MG63 (cell line): ENCODE results near the gene NEUROG3. TPM values are rescaled to one million over a fixed set of nuclear protein-coding genes. Genes with fewer than 3 reads are reported as not detected.

Experiments used
- DNase-seq: peaks from one replicate; pipeline ENCODE4 v3.0.0-alpha.2; 2020
- H3K27me3 ChIP-seq: fragments of 250-450 bp; sonication (Bioruptor Pico); 2 replicates; pipeline ENCODE4 v1.5.1; 2020; ENCODE audit warnings: mild to moderate bottlenecking, moderate library complexity
- H3K36me3 ChIP-seq: fragments of 250-450 bp; sonication (Bioruptor Pico); 2 replicates; pipeline ENCODE4 v1.5.1; 2020; ENCODE audit warnings: mild to moderate bottlenecking, moderate library complexity
- H3K4me3 ChIP-seq: fragments of 250-450 bp; sonication (Bioruptor Pico); 2 replicates; pipeline ENCODE4 v1.5.1; 2020; ENCODE audit warnings: mild to moderate bottlenecking, moderate library complexity
- H3K9me3 ChIP-seq: fragments of 250-450 bp; sonication (Bioruptor Pico); 2 replicates; pipeline ENCODE4 v1.5.1; 2020; ENCODE audit warnings: mild to moderate bottlenecking, moderate library complexity
- total RNA-seq: library from RNA; depleted of rRNA; stranded (reverse); fragments of >200 nt; shearing (Covaris generic); gene quantifications from 2 replicates; pipeline ENCODE4 v1.2.3, GENCODE V29; 2014; ENCODE audit warnings: low replicate concordance; rRNA removed

NEUROG3 gene, protein sequence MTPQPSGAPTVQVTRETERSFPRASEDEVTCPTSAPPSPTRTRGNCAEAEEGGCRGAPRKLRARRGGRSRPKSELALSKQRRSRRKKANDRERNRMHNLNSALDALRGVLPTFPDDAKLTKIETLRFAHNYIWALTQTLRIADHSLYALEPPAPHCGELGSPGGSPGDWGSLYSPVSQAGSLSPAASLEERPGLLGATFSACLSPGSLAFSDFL
- total RNA-seq: not detected in 2 replicates

DNA sequence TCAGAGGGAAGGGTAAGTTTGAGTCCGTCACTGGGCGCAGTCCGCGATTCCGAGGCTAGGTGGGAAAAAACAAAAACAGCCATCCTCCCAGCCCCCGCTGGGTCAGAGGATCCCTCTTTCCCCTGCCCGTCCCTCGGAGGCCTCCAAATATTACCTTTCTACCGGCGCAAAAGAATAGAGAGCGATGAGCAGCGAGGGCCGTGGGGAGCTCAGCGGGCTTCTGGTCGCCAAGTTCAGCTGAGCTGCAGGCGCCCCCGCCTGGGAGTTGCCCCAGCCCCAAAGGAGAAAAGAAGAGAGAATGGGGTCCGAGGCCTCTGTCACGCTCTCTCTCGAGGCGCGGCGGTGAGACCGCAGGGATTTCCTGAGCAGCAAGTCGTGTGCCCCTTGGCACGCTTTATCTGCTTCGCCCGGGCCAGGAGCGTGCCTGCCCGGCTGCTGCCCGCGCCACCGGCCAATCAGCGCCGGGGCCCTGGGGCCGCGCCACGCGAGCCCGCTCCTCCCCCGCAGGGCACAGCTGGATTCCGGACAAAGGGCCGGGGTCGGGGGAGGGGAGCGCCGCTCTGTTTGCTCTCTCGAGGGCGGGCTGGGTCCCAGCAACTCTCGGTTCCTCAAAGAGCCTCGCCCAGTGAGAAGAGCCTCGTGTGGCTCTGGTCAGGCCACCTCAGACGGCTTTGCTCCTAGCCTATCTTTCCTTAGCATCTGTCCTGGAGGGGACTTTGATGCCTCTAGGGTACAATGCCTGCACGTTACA lies at the start of gene NEUROG3:
Gene NEUROG3 (minus strand): TSS at position 367 of the 751 bp plus-strand sequence. CDS start 379 bp downstream, outside the sequence.
- Histone ChIP-seq H3K36me3 (no peaks in the 10 kb centered on the region), H3K27me3 (peaks cover 98% of the 10 kb centered on the region), H3K9me3 (no peaks in the 10 kb centered on the region), H3K4me3 (no peak within 1 kb of the TSS)
- no peak for DNase-seq

GRCh38 chr10:69620625-69621024 lies 47.4 kb upstream of the NEUROG3 start:
- no peaks in the 10 kb centered on the region for H3K36me3 ChIP-seq
- no peak overlapping the region for H3K4me3 ChIP-seq
- H3K27me3 ChIP-seq: peaks cover 3% of the 10 kb centered on the region; the same call in 1 of the 2 replicates
- DNase-seq: no peak
- H3K9me3 ChIP-seq: peaks cover 16% of the 10 kb centered on the region

- no peaks in the 10 kb centered on the region; the same call in 1 of the 2 replicates for H3K27me3 ChIP-seq
- H3K36me3 ChIP-seq: no peaks in the 10 kb centered on the region
- H3K4me3 ChIP-seq: no peak overlapping the region
- no peak for DNase-seq
- peaks cover 14% of the 10 kb centered on the region for H3K9me3 ChIP-seq
These were observed 46.4 kb upstream of the NEUROG3 start for GRCh38 chr10:69619626-69620025.

GRCh38 chr10:69618746-69619145 lies 45.5 kb upstream of the NEUROG3 start:
- Histone ChIP-seq H3K27me3 (no peaks in the 10 kb centered on the region; the same call in 1 of the 2 replicates), H3K4me3 (no peak overlapping the region), H3K36me3 (no peaks in the 10 kb centered on the region), H3K9me3 (peaks cover 5% of the 10 kb centered on the region)
- DNase-seq: no peak

- no peak for DNase-seq
- H3K27me3 ChIP-seq: no peaks in the 10 kb centered on the region
- no peaks in the 10 kb centered on the region for H3K36me3 ChIP-seq
- no peak overlapping the region for H3K4me3 ChIP-seq
- H3K9me3 ChIP-seq: no peaks in the 10 kb centered on the region
These were observed 43.1 kb upstream of the NEUROG3 start for GRCh38 chr10:69616358-69616757.

- Histone ChIP-seq H3K9me3 (peaks cover 7% of the 10 kb centered on the region), H3K27me3 (no peaks in the 10 kb centered on the region), H3K36me3 (no peaks in the 10 kb centered on the region), H3K4me3 (no peak overlapping the region)
- no peak for DNase-seq
These were observed 40.9 kb upstream of the NEUROG3 start for GRCh38 chr10:69614130-69614529.

DNA sequence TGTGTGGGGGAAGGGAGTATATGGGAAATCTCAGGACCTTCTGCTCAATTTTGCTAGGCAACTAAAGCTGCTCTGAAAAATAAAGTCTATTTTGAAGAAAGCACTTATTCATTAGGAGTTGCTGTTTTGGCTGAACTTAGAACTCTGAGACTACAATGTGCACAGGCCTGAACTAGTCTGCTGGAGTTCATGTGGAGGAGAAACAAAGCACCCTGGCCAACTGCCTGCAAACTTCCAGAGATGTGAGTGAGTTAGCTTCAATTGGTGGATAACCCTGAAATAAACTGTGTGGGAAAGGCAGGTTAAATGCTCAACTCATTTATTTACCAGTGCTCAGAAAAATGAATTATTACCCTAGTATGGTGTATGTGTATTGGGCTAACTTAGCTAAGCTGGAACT lies 39.5 kb upstream of the NEUROG3 start:
- DNase-seq: no peak
- H3K9me3 ChIP-seq: peaks cover 7% of the 10 kb centered on the region
- H3K4me3 ChIP-seq: no peak overlapping the region
- H3K27me3 ChIP-seq: peaks cover 3% of the 10 kb centered on the region; the same call in 1 of the 2 replicates
- no peaks in the 10 kb centered on the region for H3K36me3 ChIP-seq

GRCh38 chr10:69609077-69609476 lies 35.9 kb upstream of the NEUROG3 start:
- Histone ChIP-seq H3K9me3 (peaks cover 7% of the 10 kb centered on the region), H3K27me3 (peaks cover 9% of the 10 kb centered on the region), H3K4me3 (no peak overlapping the region), H3K36me3 (no peaks in the 10 kb centered on the region)
- no peak for DNase-seq

DNA sequence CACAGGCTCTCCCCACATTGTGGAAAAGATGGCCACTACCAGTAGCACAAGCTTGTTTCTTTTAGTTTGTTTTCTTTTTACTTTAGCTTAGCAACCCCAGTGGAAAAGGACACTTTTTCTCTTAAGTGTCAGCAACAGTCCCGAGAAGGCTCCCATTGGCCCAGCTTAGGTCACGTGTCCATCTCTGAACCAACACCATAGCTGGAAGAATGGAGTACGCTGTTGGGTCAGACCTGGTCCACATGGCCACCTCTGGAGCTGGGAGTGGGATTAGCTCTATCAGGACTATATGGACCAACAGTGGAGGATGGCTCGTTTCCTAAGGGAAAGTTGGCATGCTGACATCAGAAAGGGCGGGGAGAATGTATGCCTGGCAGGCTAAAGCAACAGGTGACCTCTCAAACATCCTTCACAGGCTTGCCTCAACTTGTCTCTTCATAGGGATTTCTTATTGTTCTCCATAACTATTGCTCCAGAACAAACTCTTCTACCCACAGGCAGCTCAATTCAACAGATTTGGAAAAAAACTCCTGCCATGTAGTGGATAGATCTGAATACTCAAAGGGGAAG lies 27.6 kb upstream of the NEUROG3 start:
- Histone ChIP-seq H3K36me3 (no peaks in the 10 kb centered on the region), H3K4me3 (no peak overlapping the region), H3K9me3 (no peaks in the 10 kb centered on the region), H3K27me3 (peaks cover 23% of the 10 kb centered on the region)
- no peak for DNase-seq

- Histone ChIP-seq H3K27me3 (peaks cover 10% of the 10 kb centered on the region), H3K4me3 (no peak overlapping the region), H3K36me3 (no peaks in the 10 kb centered on the region), H3K9me3 (no peaks in the 10 kb centered on the region)
- no peak for DNase-seq
These were observed 15.1 kb upstream of the NEUROG3 start for GRCh38 chr10:69588358-69588757.

DNA sequence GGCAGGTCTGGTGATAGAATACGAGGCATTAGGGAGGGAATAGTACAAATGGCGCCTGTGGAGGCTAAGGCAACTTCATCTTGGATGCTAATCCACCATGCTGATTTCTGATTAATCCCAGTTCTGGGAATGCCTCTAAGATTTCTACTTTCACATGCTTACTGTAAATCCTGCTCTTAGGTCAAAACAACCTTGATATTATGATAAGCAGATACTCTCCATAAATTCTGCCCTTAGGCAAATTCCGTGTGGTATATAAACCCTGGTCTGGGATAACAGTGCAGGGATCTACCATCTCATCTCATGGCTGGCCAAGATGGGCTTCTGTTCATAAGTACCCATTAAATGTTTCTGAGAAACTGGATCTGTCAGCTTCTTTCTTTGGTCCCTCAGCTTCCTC lies 11.4 kb upstream of the NEUROG3 start:
- Histone ChIP-seq H3K27me3 (peaks cover 17% of the 10 kb centered on the region), H3K36me3 (no peaks in the 10 kb centered on the region), H3K9me3 (no peaks in the 10 kb centered on the region), H3K4me3 (no peak overlapping the region)
- DNase-seq: no peak

- H3K27me3 ChIP-seq: peaks cover 31% of the 10 kb centered on the region
- H3K9me3 ChIP-seq: no peaks in the 10 kb centered on the region
- H3K36me3 ChIP-seq: no peaks in the 10 kb centered on the region
- H3K4me3 ChIP-seq: no peak overlapping the region
- no peak for DNase-seq
These were observed 9.9 kb upstream of the NEUROG3 start for GRCh38 chr10:69583106-69583505.

DNA sequence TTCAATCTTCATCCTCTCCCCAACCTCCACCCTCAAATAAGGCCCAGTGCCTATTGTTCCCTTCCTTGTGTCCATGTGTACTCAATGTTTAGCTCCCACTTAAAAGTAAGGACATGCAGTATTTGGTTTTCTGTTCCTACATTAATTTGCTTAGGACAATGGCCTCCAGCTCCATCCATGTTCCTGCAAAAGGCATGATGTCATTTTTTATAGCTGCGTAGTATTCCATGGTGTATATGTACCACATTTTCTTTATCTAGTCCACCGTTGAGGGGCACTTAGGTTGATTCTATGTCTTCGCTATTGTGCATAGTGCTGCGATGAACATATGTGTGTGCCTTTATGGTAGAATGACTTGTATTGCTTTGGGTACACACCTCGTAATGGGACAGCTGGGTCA lies 7.2 kb upstream of the NEUROG3 start:
- Histone ChIP-seq H3K9me3 (no peaks in the 10 kb centered on the region), H3K4me3 (no peak overlapping the region), H3K27me3 (peaks cover 51% of the 10 kb centered on the region), H3K36me3 (no peaks in the 10 kb centered on the region)
- DNase-seq: no peak

DNA sequence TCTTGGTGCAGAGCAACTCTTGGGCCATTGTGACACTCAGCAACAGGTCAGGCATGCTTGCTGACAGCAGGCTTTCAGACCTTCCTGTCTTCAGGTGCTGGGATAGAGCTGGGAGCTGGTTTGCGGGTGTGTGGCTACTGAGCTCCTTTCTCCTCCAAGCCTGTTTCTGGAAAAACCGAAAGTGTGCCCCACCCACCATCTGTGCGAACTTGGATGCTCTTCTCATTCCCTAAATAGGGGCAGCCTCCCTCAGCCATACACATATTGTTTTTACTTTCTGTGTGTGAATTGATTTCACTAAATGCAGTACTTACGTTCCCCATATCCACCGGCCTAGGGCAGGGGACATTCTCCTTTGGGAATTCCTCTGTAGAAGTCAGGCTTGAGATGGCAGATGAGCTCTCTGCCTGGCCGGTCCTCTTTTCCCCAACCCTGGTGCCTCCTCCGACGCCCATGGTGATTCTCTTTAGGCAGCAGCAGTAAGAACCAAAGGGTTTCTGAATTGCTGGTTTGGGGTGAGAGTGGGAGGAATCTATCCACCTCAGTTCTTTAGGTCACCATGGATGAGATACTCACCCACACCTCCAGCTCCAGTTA lies 6.3 kb upstream of the NEUROG3 start:
- DNase-seq: no peak
- Histone ChIP-seq H3K4me3 (no peak overlapping the region), H3K9me3 (no peaks in the 10 kb centered on the region), H3K36me3 (no peaks in the 10 kb centered on the region), H3K27me3 (peaks cover 60% of the 10 kb centered on the region)

DNA sequence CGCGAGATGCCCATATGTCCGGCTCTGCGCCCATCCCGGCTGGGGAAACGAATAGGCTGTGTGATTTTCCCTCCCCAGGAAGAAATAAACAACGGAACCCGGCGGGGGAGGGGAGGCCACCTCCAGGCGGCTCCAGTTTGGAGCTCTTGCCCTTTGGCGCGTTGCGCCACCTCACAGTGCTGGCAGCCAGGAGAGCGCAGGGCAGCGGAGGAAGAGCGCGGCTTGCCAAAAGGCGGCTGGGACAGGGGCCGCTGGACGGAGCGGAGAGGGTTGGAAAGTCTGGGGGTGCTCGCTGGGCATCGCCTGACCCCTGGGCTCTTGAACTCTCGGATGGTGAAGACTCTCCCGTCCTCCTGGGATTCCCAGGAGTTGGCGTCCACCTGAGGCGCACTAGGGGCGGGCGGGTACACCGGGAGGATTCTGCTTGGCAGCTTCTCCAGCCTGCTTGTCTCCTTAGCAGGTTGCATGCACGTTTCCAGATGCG lies 5.3 kb upstream of the NEUROG3 start:
- no peak overlapping the region for H3K4me3 ChIP-seq
- no peaks in the 10 kb centered on the region for H3K36me3 ChIP-seq
- H3K9me3 ChIP-seq: no peaks in the 10 kb centered on the region
- DNase-seq: no peak
- peaks cover 68% of the 10 kb centered on the region for H3K27me3 ChIP-seq

DNA sequence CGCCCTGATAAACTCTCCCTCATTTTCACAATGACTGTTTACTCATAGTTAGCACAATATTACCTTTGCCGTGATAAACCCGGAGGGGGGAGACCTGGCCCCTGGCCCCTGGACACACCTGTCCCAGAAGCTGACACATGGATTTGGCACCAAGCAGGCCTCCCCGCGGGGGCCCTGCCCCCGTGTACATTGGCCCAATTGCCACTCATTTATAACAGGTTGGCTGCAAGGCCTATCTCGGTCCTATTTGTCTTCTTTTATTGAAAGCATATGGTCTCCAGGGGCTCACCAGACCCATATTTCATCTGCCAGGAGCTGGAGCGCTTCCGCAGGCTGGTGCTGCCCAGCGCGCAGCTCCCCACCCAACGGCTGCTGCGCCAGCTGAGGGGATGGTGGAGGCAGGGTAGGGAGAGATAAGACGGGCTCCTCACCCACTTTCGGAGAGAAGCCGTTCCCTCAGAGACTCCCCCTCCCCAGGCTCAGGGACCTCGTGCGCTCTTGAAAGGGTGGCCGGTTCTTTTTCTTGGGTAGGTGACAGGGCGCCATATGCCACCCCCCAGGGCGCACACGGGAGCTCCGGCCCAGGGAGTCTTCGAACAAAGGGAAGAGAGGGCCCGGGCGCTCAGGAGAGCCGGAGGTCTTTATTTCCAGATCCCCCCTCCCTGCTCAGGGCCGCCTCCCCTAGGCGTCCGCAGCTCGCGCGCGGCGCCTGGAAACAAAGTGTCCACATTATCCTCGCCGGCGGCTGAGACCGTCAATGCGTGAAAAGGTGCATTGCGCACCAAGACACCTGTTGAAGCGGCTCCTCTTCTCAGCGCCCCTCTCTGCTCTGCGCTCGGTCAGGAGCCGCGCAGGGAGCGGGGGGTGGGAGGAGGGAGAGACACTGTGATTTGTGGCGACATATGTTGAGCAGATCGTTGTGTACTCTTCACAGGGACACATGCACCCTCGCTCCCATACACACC lies 4.3 kb upstream of the NEUROG3 start:
- H3K36me3 ChIP-seq: no peaks in the 10 kb centered on the region
- H3K9me3 ChIP-seq: no peaks in the 10 kb centered on the region
- no peak for DNase-seq
- peaks cover 78% of the 10 kb centered on the region for H3K27me3 ChIP-seq
- no peak overlapping the region for H3K4me3 ChIP-seq
